ENCODE measurements around the gene TRABD2B. TPM values are rescaled to one million over a fixed set of nuclear protein-coding genes. Genes with fewer than 3 reads are reported as not detected.

TRABD2B gene
- total and polyA plus RNA-seq, 2 donors from 2014 or later = 19.8 to 62.0 TPM

GRCh38 chr1:47941609-47942239, 55.5 kb downstream of the TRABD2B start:
- FAIRE-seq (peak; percentile 11), DNase-seq (peak in 1 of 5 donors; percentile 5)
- TF ChIP-seq CTCF (IDR thresholded peaks at IDR 0.05; ENCODE audit: borderline replicate concordance, extremely low read depth, insufficient read depth) = no peak
- intact Hi-C loops (cut with DNase I) = no loop called here
- H3K9ac ChIP-seq (ENCODE audit: low read length in 3 of 3) = no peak overlapping the region
- peaks cover 0 to 2% (median 0%) of the 10 kb centered on the region in 3 donors for H3K9me3 ChIP-seq (ENCODE audit: control insufficient read depth in 2 of 3, insufficient read depth in 1 of 3, low read length in 3 of 3)
- no peaks in the 10 kb centered on the region for H3K27me3 ChIP-seq (ENCODE audit: control insufficient read depth, insufficient read depth, low read length)
- H3K27ac ChIP-seq (ENCODE audit: low read depth in 2 of 2, low read length in 2 of 2) = no peak overlapping the region
- no peak overlapping the region for H3K4me3 ChIP-seq (ENCODE audit: low read length in 3 of 3)
- H3K36me3 ChIP-seq (ENCODE audit: control insufficient read depth in 2 of 3, insufficient read depth in 3 of 3, low read length in 3 of 3) = peaks cover 0 to 4% (median 0%) of the 10 kb centered on the region in 3 donors
- H3K4me1 ChIP-seq (ENCODE audit: control insufficient read depth in 2 of 3, insufficient read depth in 2 of 3, low read depth in 1 of 3, low read length in 3 of 3) = peaks cover 0 to 31% (median 18%) of the 10 kb centered on the region in 3 donors

GRCh38 chr1:47940779-47941178, 56.4 kb downstream of the TRABD2B start:
- TF ChIP-seq CTCF (IDR thresholded peaks at IDR 0.05; ENCODE audit: borderline replicate concordance, extremely low read depth, insufficient read depth) = no peak
- Histone ChIP-seq H3K4me3 (ENCODE audit: low read length in 3 of 3) (no peak overlapping the region), H3K27me3 (ENCODE audit: control insufficient read depth, insufficient read depth, low read length) (no peaks in the 10 kb centered on the region), H3K27ac (ENCODE audit: low read depth in 2 of 2, low read length in 2 of 2) (no peak overlapping the region), H3K36me3 (ENCODE audit: control insufficient read depth in 2 of 3, insufficient read depth in 3 of 3, low read length in 3 of 3) (peaks cover 0 to 4% (median 0%) of the 10 kb centered on the region in 3 donors), H3K4me1 (ENCODE audit: control insufficient read depth in 2 of 3, insufficient read depth in 2 of 3, low read depth in 1 of 3, low read length in 3 of 3) (peaks cover 0 to 33% (median 18%) of the 10 kb centered on the region in 3 donors), H3K9me3 (ENCODE audit: control insufficient read depth in 2 of 3, insufficient read depth in 1 of 3, low read length in 3 of 3) (peaks cover 0 to 2% (median 0%) of the 10 kb centered on the region in 3 donors), H3K9ac (ENCODE audit: low read length in 3 of 3) (no peak overlapping the region)
- DNase-seq = peak in 1 of 5 donors; percentile 8
- intact Hi-C loops (cut with DNase I) = no loop called here
- FAIRE-seq = no peak

GRCh38 chr1:47940326-47940725, 56.9 kb downstream of the TRABD2B start:
- DNase-seq (peak in 1 of 5 donors; percentile 14), FAIRE-seq (no peak)
- intact Hi-C loops (cut with DNase I) = no loop called here
- Histone ChIP-seq H3K9ac (ENCODE audit: low read length in 3 of 3) (no peak overlapping the region), H3K4me3 (ENCODE audit: low read length in 3 of 3) (no peak overlapping the region), H3K27me3 (ENCODE audit: control insufficient read depth, insufficient read depth, low read length) (no peaks in the 10 kb centered on the region), H3K27ac (ENCODE audit: low read depth in 2 of 2, low read length in 2 of 2) (no peak overlapping the region), H3K9me3 (ENCODE audit: control insufficient read depth in 2 of 3, insufficient read depth in 1 of 3, low read length in 3 of 3) (peaks cover 0 to 2% (median 0%) of the 10 kb centered on the region in 3 donors), H3K36me3 (ENCODE audit: control insufficient read depth in 2 of 3, insufficient read depth in 3 of 3, low read length in 3 of 3) (peaks cover 0 to 4% (median 0%) of the 10 kb centered on the region in 3 donors), H3K4me1 (ENCODE audit: control insufficient read depth in 2 of 3, insufficient read depth in 2 of 3, low read depth in 1 of 3, low read length in 3 of 3) (peaks cover 0 to 37% (median 21%) of the 10 kb centered on the region in 3 donors)
- TF ChIP-seq CTCF (IDR thresholded peaks at IDR 0.05; ENCODE audit: borderline replicate concordance, extremely low read depth, insufficient read depth) = no peak

All from kidney (tissue), 14 donors.